K562 (cell line): ENCODE results near the gene GMPR2. TPM values are rescaled to one million over a fixed set of nuclear protein-coding genes. Genes with fewer than 3 reads are reported as not detected.
A peak's percentile ranks its signal among the peaks of the same experiment; 100 is the strongest.

Experiments used
- ATAC-seq: fragments of 200-7000 bp; cut with Tn5 transposase; 3 replicates; pipeline ENCODE4 v1.9.1; 2020; ENCODE audit warnings: moderate library complexity
- BruUV-seq: library from RNA; stranded (reverse); fragments of 400-500 nt; replicated peaks from 2 replicates; lab custom pipeline; 2021; lab: Mats Ljungman, UMichigan
- CTCF ChIA-PET: fragments of 300-600 bp; formaldehyde crosslinking; extraction: SDS; loops from one replicate; lab custom pipeline; 2021; ENCODE audit warnings: low intra/inter-chr PET ratio; lab: Yijun Ruan, JAX
- POLR2A ChIA-PET: fragments of 300-600, 350-650 bp; sonication (Branson Sonifier 250); formaldehyde crosslinking; extraction: SDS; loops from one replicate; lab custom pipeline; 2021; ENCODE audit warnings: antibody characterized with exemption, inconsistent platforms; lab: Yijun Ruan, JAX
- DNase-seq, 4 experiments: peaks; one replicate each; pipeline versions ENCODE4 v3.0.0 to v3.0.0-alpha.2; 2011 to 2018; ENCODE audit warnings: low spot score in 3 of 4, mixed read lengths in 3 of 4; ENCODE audit errors: extremely low read depth in 1 of 4
- FAIRE-seq: peaks from 2 replicates; lab custom pipeline; 2011; peaks lifted over from hg19 to GRCh38; lab: Jason Lieb, UNC
- H2AFZ ChIP-seq: 2 replicates; pipeline ENCODE4 v1.6.0; 2011; ENCODE audit warnings: low read depth, low read length, control low read depth, inconsistent platforms
- H3K27ac ChIP-seq: fragments of 200-600 bp; 3 replicates; pipeline ENCODE4 v1.8.0; 2011; ENCODE audit warnings: low read depth, mild to moderate bottlenecking, control low read depth, inconsistent platforms, low read length, moderate library complexity, mixed read lengths; ENCODE audit errors: extremely low read depth
- H3K27me3 ChIP-seq, 2 experiments: fragments of 300-600 bp in 1 of 2; 2 replicates in 1 of 2; 3 replicates in 1 of 2; pipeline versions ENCODE4 v1.6.0 to v1.8.0; 2011; ENCODE audit warnings: inconsistent platforms in 2 of 2, low read length in 2 of 2, mild to moderate bottlenecking in 1 of 2, mixed read lengths in 1 of 2, moderate library complexity in 1 of 2; ENCODE audit not compliant: control insufficient read depth in 2 of 2, insufficient read depth in 2 of 2
- H3K36me3 ChIP-seq: fragments of 300-600 bp; 3 replicates; pipeline ENCODE4 v1.8.0; 2011; ENCODE audit warnings: mild to moderate bottlenecking, low read length, inconsistent platforms; ENCODE audit not compliant: control insufficient read depth, insufficient read depth
- H3K4me1 ChIP-seq, 2 experiments: fragments of 200-600 bp in 1 of 2; replicated peaks in 1 of 2; 2 replicates in 1 of 2; 3 replicates in 1 of 2; pipeline versions ENCODE4 v1.5.1 to v1.8.0; 2011; ENCODE audit warnings: inconsistent platforms in 2 of 2, low read length in 2 of 2, mild to moderate bottlenecking in 1 of 2, mixed read lengths in 1 of 2, moderate library complexity in 1 of 2; ENCODE audit not compliant: control insufficient read depth in 2 of 2, insufficient read depth in 2 of 2
- H3K4me2 ChIP-seq: 2 replicates; pipeline ENCODE4 v1.6.1; 2011; ENCODE audit warnings: low read length, control low read depth, inconsistent platforms, mixed read lengths; ENCODE audit not compliant: insufficient read depth
- H3K4me3 ChIP-seq: fragments of 200-600 bp; sonication (generic), shearing (Covaris generic); 2 replicates; pipeline ENCODE4 v1.5.1; 2016; ENCODE audit warnings: control low read depth, inconsistent platforms
- H3K79me2 ChIP-seq: fragments of 200-600 bp; 3 replicates; pipeline ENCODE4 v1.8.0; 2011; ENCODE audit warnings: low read length, inconsistent platforms; ENCODE audit not compliant: control insufficient read depth, insufficient read depth
- H3K9ac ChIP-seq, 2 experiments: 2 replicates each; pipeline versions ENCODE4 v1.6.0 to v1.6.1; 2011; ENCODE audit warnings: low read depth in 2 of 2, low read length in 2 of 2, control low read depth in 1 of 2, inconsistent platforms in 1 of 2, mild to moderate bottlenecking in 1 of 2, mixed read lengths in 1 of 2; ENCODE audit not compliant: insufficient read depth in 1 of 2
- H3K9me1 ChIP-seq: one replicate; pipeline ENCODE4 v1.6.0; 2011; ENCODE audit warnings: inconsistent platforms, mild to moderate bottlenecking, low read length, moderate library complexity; ENCODE audit not compliant: control insufficient read depth, insufficient read depth
- H3K9me3 ChIP-seq: replicated peaks from 2 replicates; pipeline ENCODE4 v1.5.1; 2011; ENCODE audit warnings: low read depth, low read length, inconsistent platforms; ENCODE audit not compliant: control insufficient read depth, insufficient read depth
- H4K20me1 ChIP-seq: replicated peaks from 2 replicates; pipeline ENCODE4 v1.6.1; 2011; ENCODE audit warnings: low read length, inconsistent platforms, mixed read lengths; ENCODE audit not compliant: control insufficient read depth, insufficient read depth
- ARID1B ChIP-seq: fragments of 450-650 bp; IDR thresholded peaks from 2 replicates; pipeline ENCODE4 v1.6.1; 2016; ENCODE audit warnings: antibody characterized with exemption, mild to moderate bottlenecking, inconsistent platforms
- COPS2 ChIP-seq: fragments of 450-650 bp; conservative IDR thresholded peaks from 2 replicates; pipeline ENCODE4 v1.6.1; 2016; ENCODE audit warnings: mild to moderate bottlenecking, moderate library complexity
- GTF2A2 ChIP-seq: IDR thresholded peaks from 2 replicates; pipeline ENCODE4 v1.6.1; 2016; ENCODE audit warnings: mild to moderate bottlenecking, missing genetic modification characterization, missing compliant biosample characterization
- GTF2E2 ChIP-seq: fragments of 200-800 bp; sonication (Bioruptor generic); IDR thresholded peaks from 2 replicates; pipeline ENCODE4 v1.6.1; 2016; ENCODE audit warnings: missing genetic modification characterization, missing compliant biosample characterization
- ILK ChIP-seq: fragments of 450-650 bp; IDR thresholded peaks from 2 replicates; pipeline ENCODE4 v1.6.1; 2016; ENCODE audit warnings: missing genetic modification characterization, low read depth, mild to moderate bottlenecking, missing compliant biosample characterization, moderate library complexity, borderline replicate concordance
- POLR2AphosphoS2 ChIP-seq: IDR thresholded peaks from 2 replicates; pipeline ENCODE4 v1.6.1; 2012; ENCODE audit warnings: low read length, improper control_type of control experiment
- YBX1 ChIP-seq: fragments of 450-650 bp; IDR thresholded peaks from 2 replicates; pipeline ENCODE4 v1.7.1; 2016; ENCODE audit warnings: mild to moderate bottlenecking
- ZNF134 ChIP-seq: fragments of 250-450 bp; sonication (Bioruptor Pico); conservative IDR thresholded peaks from 2 replicates; pipeline ENCODE4 v1.4.0; 2020
- WGBS: fragments of 100-300 bp; shearing (Covaris generic); methylation state at CpG from one replicate; pipeline ENCODE4 v1.1.6; 2016; ENCODE audit warnings: low coverage, mixed read lengths; ENCODE audit not compliant: insufficient coverage; ENCODE audit errors: missing lambda C conversion rate; 5-methylcytosine and 5-hydroxymethylcytosine counted together
- in situ Hi-C: fragments of 300-500 bp; cut with MboI; formaldehyde crosslinking; loops from 4 replicates; pipeline ENCODE4 v1.15.0; 2018; ENCODE audit warnings: inconsistent platforms, mixed read lengths
- intact Hi-C: fragments of 100-400 bp; cut with micrococcal nuclease; formaldehyde crosslinking; loops from 2 replicates; pipeline ENCODE4 v1.14.2; 2022
- polyA plus RNA-seq, 8 experiments: library from polyadenylated mRNA; depleted of rRNA in 4 of 8; stranded (reverse) in 5 of 8; unstranded in 3 of 8; fragments of >200 nt; fragmentation: Nextera tagmentation in 2 of 8; fragmentation: Illumina TruSeq in 1 of 8; extraction: Ambion mirVana in 2 of 8; extraction: Trizol in 1 of 8; gene quantifications; 2 replicates each; pipeline versions ENCODE4 v1.2.1 to v1.2.3, GENCODE V29; 2011 to 2014; ENCODE audit warnings: inconsistent platforms in 1 of 8, missing spikeins in 1 of 8
- total RNA-seq, 7 experiments: library from RNA; depleted of rRNA in 6 of 7; stranded (reverse); fragments of >200 nt in 6 of 7; fragmentation: Illumina TruSeq in 2 of 7; extraction: Trizol in 2 of 7; gene quantifications; 2 replicates each; pipeline versions ENCODE4 v1.2.1 to v1.2.3, GENCODE V29; 2011 to 2021; ENCODE audit warnings: low replicate concordance in 1 of 7
- TF ChIP-seq, protein P1 (sequence below): sonication (generic); formaldehyde crosslinking; IDR thresholded peaks from 2 replicates; pipeline ENCODE4 v1.8.0; 2022; ENCODE audit warnings: mild to moderate bottlenecking, missing genetic modification reagents
- TF ChIP-seq, protein P2 (sequence below), 2 experiments: fragments of 150-350 bp in 1 of 2; IDR thresholded peaks; 2 replicates each; pipeline ENCODE4 v1.6.1; 2012 to 2016; ENCODE audit warnings: low read depth in 2 of 2, low read length in 2 of 2, mild to moderate bottlenecking in 1 of 2, moderate library complexity in 1 of 2
- TF ChIP-seq, protein P3 (sequence below): IDR thresholded peaks from 2 replicates; pipeline ENCODE4 v1.6.1; 2012; ENCODE audit warnings: low read depth, low read length, improper control_type of control experiment, borderline replicate concordance

The GMPR2 gene
- total and polyA plus RNA-seq, 9 of the 15 experiments (the other 6 are each of a cell fraction or from before 2014, with no cell fraction given): 26.4 to 67.4 (median 36.3) TPM

DNA sequence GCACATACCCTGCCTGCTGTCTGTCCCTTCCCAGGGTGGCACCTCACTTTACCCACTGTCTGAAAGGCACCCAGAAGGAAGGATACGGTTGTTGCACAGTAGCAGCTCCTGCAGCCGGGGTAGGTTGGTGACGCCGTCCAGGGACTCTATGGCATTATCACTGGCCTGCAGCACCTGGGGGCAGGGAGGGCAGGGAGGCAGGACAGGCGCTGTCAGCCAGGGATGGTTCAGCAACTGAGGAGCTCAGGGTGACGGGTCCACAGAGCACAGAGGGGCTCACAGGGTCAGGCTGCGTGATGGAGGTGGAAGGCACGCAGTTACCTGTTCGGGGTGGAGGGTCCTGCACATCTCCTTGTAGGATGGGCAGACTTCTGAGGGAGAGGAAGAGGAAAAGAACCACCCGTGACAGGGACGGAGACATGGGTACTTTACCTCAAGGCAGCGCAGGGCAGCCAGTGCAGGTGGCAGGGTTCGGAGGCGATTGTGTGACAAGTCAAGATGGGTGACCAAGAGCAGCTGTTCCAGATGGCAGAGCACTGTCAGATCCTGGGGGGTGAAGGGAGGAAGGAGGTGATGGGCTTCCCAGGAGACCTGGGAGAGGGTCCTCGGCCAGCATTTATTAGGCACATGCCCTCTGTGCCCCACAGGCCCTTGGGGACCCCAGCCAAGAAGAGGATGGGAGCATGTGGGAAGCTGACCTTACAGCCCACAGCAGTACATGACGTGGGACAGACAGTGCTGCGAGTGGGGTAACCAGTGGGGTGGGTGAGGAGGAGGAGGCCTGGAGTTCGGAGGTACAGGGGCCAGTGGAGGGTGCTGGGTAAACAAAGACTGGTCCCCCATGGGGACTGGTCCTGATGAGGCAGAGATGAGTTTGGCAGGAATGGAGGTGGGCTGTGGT is 33.9 kb downstream of the GMPR2 start:
- peaks cover 9% of the 10 kb centered on the region; the same call in 1 of the 3 replicates for H3K79me2 ChIP-seq
- 75% methylated on average over 12 of the region's 18 CpGs for WGBS
- in situ Hi-C loops (no loop called here), intact Hi-C loops (no loop called here)
- H3K4me2 ChIP-seq: no peak overlapping the region
- POLR2A ChIA-PET: interaction anchor here (0.6 to 1.4 kb wide), 2 partner anchors 9 to 24 kb away, joined by 3 read pairs; partner anchors contain the start of gene TINF2
- no peak for FAIRE-seq
- CTCF ChIA-PET: no interaction called here
- ATAC-seq: no peak
- TF ChIP-seq YBX1 (no peak), GTF2E2 (tag) (no peak), COPS2 (no peak), GTF2A2 (tag) (no peak), ILK (tag) (no peak), ARID1B (no peak), ZNF134 (no peak), POLR2AphosphoS2 (no peak)
- TF ChIP-seq, protein P1, sequence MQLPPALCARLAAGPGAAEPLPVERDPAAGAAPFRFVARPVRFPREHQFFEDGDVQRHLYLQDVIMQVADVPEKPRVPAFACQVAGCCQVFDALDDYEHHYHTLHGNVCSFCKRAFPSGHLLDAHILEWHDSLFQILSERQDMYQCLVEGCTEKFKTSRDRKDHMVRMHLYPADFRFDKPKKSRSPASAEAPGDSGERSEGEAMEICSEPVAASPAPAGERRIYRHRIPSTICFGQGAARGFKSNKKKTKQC (CRISPR knock-in tag): no peak
- TF ChIP-seq, protein P2, sequence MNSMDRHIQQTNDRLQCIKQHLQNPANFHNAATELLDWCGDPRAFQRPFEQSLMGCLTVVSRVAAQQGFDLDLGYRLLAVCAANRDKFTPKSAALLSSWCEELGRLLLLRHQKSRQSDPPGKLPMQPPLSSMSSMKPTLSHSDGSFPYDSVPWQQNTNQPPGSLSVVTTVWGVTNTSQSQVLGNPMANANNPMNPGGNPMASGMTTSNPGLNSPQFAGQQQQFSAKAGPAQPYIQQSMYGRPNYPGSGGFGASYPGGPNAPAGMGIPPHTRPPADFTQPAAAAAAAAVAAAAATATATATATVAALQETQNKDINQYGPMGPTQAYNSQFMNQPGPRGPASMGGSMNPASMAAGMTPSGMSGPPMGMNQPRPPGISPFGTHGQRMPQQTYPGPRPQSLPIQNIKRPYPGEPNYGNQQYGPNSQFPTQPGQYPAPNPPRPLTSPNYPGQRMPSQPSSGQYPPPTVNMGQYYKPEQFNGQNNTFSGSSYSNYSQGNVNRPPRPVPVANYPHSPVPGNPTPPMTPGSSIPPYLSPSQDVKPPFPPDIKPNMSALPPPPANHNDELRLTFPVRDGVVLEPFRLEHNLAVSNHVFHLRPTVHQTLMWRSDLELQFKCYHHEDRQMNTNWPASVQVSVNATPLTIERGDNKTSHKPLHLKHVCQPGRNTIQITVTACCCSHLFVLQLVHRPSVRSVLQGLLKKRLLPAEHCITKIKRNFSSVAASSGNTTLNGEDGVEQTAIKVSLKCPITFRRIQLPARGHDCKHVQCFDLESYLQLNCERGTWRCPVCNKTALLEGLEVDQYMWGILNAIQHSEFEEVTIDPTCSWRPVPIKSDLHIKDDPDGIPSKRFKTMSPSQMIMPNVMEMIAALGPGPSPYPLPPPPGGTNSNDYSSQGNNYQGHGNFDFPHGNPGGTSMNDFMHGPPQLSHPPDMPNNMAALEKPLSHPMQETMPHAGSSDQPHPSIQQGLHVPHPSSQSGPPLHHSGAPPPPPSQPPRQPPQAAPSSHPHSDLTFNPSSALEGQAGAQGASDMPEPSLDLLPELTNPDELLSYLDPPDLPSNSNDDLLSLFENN (IDR thresholded peaks at IDR 0.05; ENCODE audit: low read depth in 2 of 2, low read length in 2 of 2): no peak
- TF ChIP-seq, protein P3, sequence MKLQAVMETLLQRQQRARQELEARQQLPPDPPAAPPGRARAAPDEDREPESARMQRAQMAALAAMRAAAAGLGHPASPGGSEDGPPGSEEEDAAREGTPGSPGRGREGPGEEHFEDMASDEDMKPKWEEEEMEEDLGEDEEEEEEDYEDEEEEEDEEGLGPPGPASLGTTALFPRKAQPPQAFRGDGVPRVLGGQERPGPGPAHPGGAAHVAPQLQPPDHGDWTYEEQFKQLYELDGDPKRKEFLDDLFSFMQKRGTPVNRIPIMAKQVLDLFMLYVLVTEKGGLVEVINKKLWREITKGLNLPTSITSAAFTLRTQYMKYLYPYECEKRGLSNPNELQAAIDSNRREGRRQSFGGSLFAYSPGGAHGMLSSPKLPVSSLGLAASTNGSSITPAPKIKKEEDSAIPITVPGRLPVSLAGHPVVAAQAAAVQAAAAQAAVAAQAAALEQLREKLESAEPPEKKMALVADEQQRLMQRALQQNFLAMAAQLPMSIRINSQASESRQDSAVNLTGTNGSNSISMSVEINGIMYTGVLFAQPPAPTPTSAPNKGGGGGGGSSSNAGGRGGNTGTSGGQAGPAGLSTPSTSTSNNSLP: no peak
- no peaks in the 10 kb centered on the region for H3K9me3 ChIP-seq
- H3K9me1 ChIP-seq: no peaks in the 10 kb centered on the region
- H2AFZ ChIP-seq: no peak overlapping the region
- no peak for DNase-seq
- H3K4me1 ChIP-seq: peaks cover 0 to 31% of the 10 kb centered on the region in 2 experiments; a peak in 4 of 5 replicates
- H3K27me3 ChIP-seq: no peaks in the 10 kb centered on the region
- no peaks in the 10 kb centered on the region for H3K36me3 ChIP-seq
- H3K9ac ChIP-seq: peak overlapping the region in 1 of 2 experiments; percentile 45; a peak in 1 of 4 replicates
- BruUV-seq: no TSS peak
- no peak overlapping the region for H3K4me3 ChIP-seq
- H4K20me1 ChIP-seq: no peaks in the 10 kb centered on the region; the same call in 1 of the 2 replicates
- no peak overlapping the region for H3K27ac ChIP-seq
